Kidney (tissue), 14 donors: Measurements from ENCODE around the gene ADGRF4. TPM values are rescaled to one million over a fixed set of nuclear protein-coding genes. Genes with fewer than 3 reads are reported as not detected.

ENCODE experiments used
- DNase-seq, 5 donors: peaks; one replicate each; pipeline ENCODE4 v3.0.0-alpha.2; 2013 to 2020
- FAIRE-seq: peaks from 2 replicates; lab custom pipeline; 2012; peaks lifted over from hg19 to GRCh38; lab: Jason Lieb, UNC
- H3K27ac ChIP-seq, 2 donors: one replicate each; pipeline ENCODE4 v1.7.0; 2013; ENCODE audit warnings: low read depth in 2 of 2, low read length in 2 of 2, inconsistent platforms in 1 of 2
- H3K27me3 ChIP-seq: one replicate; pipeline ENCODE4 v1.7.1; 2013; ENCODE audit warnings: low read length, inconsistent platforms; ENCODE audit not compliant: control insufficient read depth, insufficient read depth
- H3K36me3 ChIP-seq, 3 donors: one replicate each; pipeline versions ENCODE4 v1.7.0 to v1.7.1; 2013; ENCODE audit warnings: low read length in 3 of 3, control low read depth in 1 of 3, inconsistent platforms in 1 of 3; ENCODE audit not compliant: insufficient read depth in 3 of 3, control insufficient read depth in 2 of 3
- H3K4me1 ChIP-seq, 3 donors: one replicate each; pipeline versions ENCODE4 v1.7.0 to v1.7.1; 2013; ENCODE audit warnings: low read length in 3 of 3, inconsistent platforms in 1 of 3, low read depth in 1 of 3; ENCODE audit not compliant: control insufficient read depth in 2 of 3, insufficient read depth in 2 of 3
- H3K4me3 ChIP-seq, 3 donors: one replicate each; pipeline versions ENCODE4 v1.7.0 to v1.8.1; 2013; ENCODE audit warnings: low read length in 3 of 3, control low read depth in 1 of 3, inconsistent platforms in 1 of 3
- H3K9ac ChIP-seq, 3 donors: one replicate each; pipeline versions ENCODE4 v1.7.0 to v1.7.1; 2013; ENCODE audit warnings: low read length in 3 of 3, control low read depth in 1 of 3, inconsistent platforms in 1 of 3
- H3K9me3 ChIP-seq, 3 donors: one replicate each; pipeline versions ENCODE4 v1.7.0 to v1.7.1; 2013; ENCODE audit warnings: low read length in 3 of 3, control low read depth in 1 of 3, inconsistent platforms in 1 of 3; ENCODE audit not compliant: control insufficient read depth in 2 of 3, insufficient read depth in 1 of 3
- intact Hi-C: fragments of 100-400 bp; cut with DNase I; formaldehyde crosslinking; loops from one replicate; pipeline ENCODE4 v1.11.1; 2022
- polyA plus RNA-seq: library from polyadenylated mRNA; stranded (reverse); fragments of 350-450 nt; fragmentation: Illumina TruSeq; extraction: RNeasy Lipid Tissue Mini Kit (QIAGEN cat#74804); gene quantifications from one replicate; pipeline ENCODE4 v1.2.3, GENCODE V29; 2014; ENCODE audit warnings: low read depth, low replicate concordance; ENCODE audit not compliant: insufficient read depth
- total RNA-seq: library from RNA; stranded (reverse); fragmentation: NEBNext Ultra II Directional; extraction: Animal tissue kit (Norgen Biotek cat#: 25700); gene quantifications from one replicate; pipeline ENCODE4 v1.2.1, GENCODE V29; 2021
- TF ChIP-seq, protein P1 (sequence below): IDR thresholded peaks from 3 replicates; pipeline ENCODE4 v1.5.1; 2012; ENCODE audit warnings: mild to moderate bottlenecking, moderate library complexity, borderline replicate concordance; ENCODE audit not compliant: insufficient read depth; ENCODE audit errors: extremely low read depth
- donor health status: control.
- donor health status: control.
- donor health status: control.
- donor health status: control.
- donor health status: control.
- donor health status: DM: yes; HTN: yes; CAD: no.
- donor health status: Normal renal cell carcinoma (clear cell type).

Gene ADGRF4
- total and polyA plus RNA-seq, 2 donors from 2014 or later = not detected

DNA sequence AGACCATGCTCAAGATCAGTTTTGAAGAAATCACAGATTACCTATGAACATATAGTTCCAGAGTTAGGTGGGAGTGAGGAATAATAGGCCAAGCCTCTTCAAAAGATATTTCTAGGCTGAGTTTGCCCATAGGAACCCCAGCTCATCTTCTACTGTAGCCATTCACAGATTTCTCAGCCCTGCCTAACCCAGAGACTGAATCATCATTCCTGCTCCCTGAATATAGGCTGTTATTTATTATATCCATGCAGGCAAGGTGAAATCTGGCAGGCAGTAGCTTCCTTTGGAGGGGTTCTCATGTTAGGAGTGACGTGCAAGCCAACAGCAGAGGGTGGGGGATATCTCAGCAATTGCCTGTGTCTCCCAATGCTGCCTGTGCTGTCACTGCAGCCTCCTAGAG, 25.6 kb upstream of the ADGRF4 start:
- H3K27me3 ChIP-seq = no peaks in the 10 kb centered on the region
- no peaks in the 10 kb centered on the region for H3K9me3 ChIP-seq
- H3K9ac ChIP-seq = no peak overlapping the region
- peaks cover 0 to 10% (median 3%) of the 10 kb centered on the region in 3 donors for H3K4me1 ChIP-seq
- no peaks in the 10 kb centered on the region for H3K36me3 ChIP-seq
- intact Hi-C loops = no loop called here
- TF ChIP-seq, protein P1, sequence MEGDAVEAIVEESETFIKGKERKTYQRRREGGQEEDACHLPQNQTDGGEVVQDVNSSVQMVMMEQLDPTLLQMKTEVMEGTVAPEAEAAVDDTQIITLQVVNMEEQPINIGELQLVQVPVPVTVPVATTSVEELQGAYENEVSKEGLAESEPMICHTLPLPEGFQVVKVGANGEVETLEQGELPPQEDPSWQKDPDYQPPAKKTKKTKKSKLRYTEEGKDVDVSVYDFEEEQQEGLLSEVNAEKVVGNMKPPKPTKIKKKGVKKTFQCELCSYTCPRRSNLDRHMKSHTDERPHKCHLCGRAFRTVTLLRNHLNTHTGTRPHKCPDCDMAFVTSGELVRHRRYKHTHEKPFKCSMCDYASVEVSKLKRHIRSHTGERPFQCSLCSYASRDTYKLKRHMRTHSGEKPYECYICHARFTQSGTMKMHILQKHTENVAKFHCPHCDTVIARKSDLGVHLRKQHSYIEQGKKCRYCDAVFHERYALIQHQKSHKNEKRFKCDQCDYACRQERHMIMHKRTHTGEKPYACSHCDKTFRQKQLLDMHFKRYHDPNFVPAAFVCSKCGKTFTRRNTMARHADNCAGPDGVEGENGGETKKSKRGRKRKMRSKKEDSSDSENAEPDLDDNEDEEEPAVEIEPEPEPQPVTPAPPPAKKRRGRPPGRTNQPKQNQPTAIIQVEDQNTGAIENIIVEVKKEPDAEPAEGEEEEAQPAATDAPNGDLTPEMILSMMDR = no peak
- FAIRE-seq = no peak
- no peak for DNase-seq
- H3K27ac ChIP-seq = no peak overlapping the region
- H3K4me3 ChIP-seq = no peak overlapping the region

DNA sequence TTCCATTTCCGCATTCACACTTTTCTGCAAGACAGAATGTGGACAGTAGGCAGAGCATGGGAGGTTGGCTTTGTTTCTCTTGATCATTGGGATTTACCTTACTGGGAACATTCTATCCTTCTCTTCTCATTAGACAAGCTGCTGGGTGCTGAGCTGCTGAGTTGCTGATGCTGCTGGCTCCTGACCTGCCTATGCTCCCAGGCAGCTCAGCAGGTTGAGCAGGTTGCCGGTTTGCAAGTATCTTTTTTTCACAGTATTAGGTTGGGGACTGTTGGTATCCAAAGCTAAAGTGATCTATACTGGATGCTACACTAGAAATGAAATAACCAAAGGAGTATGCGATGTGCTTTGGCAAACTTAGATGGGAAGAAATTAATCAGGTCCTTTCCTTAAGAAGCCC, 23.7 kb upstream of the ADGRF4 start:
- intact Hi-C loops = no loop called here
- FAIRE-seq = no peak

DNA sequence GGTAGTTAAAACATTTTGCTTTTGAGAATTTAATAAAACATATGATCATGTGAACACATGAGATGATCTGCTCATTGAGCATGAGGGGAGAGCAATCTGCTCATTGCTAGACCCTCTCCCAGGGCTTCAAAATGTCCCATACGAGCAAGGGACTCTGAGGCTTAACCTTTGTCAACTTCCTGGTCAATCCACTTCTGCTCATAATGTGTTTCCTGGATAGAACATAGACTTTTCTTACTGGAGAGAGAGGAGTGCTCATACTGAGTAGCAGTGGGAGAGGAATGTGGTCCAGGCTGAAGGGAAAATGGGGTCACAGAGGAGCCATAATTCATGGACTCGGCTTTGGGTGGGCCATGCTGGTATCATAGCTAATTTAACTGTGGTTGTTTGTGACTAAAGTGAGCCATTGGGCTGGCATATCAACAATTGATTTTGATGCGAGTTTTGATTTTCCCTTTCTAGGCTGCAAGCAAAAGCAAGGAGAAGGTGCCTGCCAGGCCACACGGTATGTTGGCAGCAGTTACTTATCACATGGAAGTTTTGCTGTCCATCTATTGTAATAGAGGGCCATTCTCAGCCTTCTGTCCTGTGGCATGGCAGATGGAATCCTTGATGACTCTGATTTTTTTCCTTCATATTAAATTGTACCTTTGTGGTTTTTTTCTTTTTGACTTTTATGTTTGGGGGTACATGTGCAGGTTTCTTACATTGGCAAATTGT, 20.8 kb upstream of the ADGRF4 start:
- Histone ChIP-seq H3K27me3 (no peaks in the 10 kb centered on the region), H3K4me1 (no peaks in the 10 kb centered on the region), H3K36me3 (no peaks in the 10 kb centered on the region), H3K9me3 (no peaks in the 10 kb centered on the region), H3K27ac (no peak overlapping the region), H3K4me3 (no peak overlapping the region), H3K9ac (no peak overlapping the region)
- no peak for DNase-seq
- TF ChIP-seq, protein P1 = no peak
- FAIRE-seq = no peak
- intact Hi-C loops = no loop called here

More for the DNA sequence above, 23.7 kb upstream of the ADGRF4 start:
- Histone ChIP-seq H3K4me1 (peaks cover 0 to 4% (median 1%) of the 10 kb centered on the region in 3 donors), H3K4me3 (no peak overlapping the region), H3K9me3 (no peaks in the 10 kb centered on the region), H3K36me3 (no peaks in the 10 kb centered on the region), H3K9ac (no peak overlapping the region), H3K27me3 (no peaks in the 10 kb centered on the region), H3K27ac (no peak overlapping the region)
- no peak for DNase-seq
- TF ChIP-seq, protein P1 = no peak
